HG03439 (cell line): ENCODE results near the gene ARL2BP.
"Not testable (repeated sequence)": the region's sequence is repeated elsewhere in the genome, so short reads cannot be mapped to it uniquely, and the experiment has no call there.

Experiments
- ATAC-seq: cut with Tn5 transposase; IDR thresholded peaks from one replicate; pipeline ENCODE4 v1.9.1; 2021; ENCODE audit warnings: mild to moderate bottlenecking, moderate library complexity; ENCODE audit not compliant: unreplicated experiment

ARL2BP gene

DNA sequence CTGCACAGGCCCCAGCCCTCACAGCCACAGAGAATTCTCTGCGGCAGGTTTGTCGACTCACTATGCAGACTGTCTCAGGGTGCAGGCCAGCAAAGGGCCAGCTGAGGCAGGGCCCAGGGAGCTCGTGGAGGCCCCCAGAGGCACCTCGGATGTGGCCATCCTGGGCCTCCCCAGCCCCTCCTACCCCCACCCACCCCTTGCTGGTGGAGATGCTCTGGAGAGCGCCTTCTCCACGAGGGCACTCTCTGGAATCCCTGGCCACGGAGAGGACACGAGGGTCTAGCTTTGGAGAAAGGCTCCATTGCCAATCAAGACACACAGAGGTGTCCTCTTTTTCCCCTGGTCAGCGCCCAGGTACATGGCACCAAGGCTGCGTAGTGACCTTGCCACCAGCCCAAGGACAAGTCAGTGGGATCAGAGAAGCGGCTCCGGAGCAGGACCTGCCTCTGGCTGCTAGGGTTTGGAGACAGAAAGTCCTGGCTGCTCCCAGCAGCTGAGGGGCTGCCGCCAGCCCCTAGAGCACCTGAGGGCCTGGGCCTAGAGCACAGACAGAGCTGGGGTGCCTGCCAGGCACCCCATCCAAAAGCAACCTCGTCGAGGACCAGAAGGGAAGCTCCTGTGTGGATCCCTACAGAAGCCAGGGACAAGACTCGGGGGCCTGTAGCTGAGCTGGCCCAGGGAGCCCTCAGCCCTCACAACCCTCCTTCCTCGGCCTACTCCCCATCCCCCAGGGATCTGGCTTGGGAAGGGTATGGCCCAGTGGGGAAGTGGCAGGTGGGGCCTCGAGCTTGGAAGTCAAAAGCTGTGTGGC, 18.7 kb downstream of the ARL2BP start:
- no peak for ATAC-seq

GRCh38 chr16:57264381-57264780, 19.3 kb downstream of the ARL2BP start:
- ATAC-seq = no peak

- no peak for ATAC-seq
These were observed 19.9 kb downstream of the ARL2BP start for GRCh38 chr16:57264950-57265371.

GRCh38 chr16:57265850-57266530, 20.9 kb downstream of the ARL2BP start:
- ATAC-seq = no peak

- ATAC-seq = no peak
These were observed 21.6 kb downstream of the ARL2BP start for GRCh38 chr16:57266531-57267260.

GRCh38 chr16:57267343-57267742, 22.3 kb downstream of the ARL2BP start:
- ATAC-seq = not testable (repeated sequence)

GRCh38 chr16:57268804-57269800, 24.0 kb downstream of the ARL2BP start:
- ATAC-seq = no peak

- ATAC-seq = no peak
These were observed 25.4 kb downstream of the ARL2BP start for GRCh38 chr16:57270221-57271062.

DNA sequence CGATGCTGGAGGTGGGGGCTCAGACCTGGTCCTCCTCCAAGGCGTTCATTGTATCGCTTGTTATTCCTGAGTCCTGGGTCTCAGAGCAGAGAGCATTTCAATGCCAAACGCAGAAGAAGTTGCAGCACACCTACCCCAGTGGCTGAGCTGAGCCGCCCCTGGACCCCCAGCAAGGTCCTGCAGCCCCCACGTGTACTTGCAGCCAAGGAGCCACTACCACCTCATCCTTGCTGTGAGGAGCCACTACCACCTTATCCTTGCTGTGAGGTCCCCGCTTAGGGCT, 25.9 kb downstream of the ARL2BP start:
- ATAC-seq = no peak

DNA sequence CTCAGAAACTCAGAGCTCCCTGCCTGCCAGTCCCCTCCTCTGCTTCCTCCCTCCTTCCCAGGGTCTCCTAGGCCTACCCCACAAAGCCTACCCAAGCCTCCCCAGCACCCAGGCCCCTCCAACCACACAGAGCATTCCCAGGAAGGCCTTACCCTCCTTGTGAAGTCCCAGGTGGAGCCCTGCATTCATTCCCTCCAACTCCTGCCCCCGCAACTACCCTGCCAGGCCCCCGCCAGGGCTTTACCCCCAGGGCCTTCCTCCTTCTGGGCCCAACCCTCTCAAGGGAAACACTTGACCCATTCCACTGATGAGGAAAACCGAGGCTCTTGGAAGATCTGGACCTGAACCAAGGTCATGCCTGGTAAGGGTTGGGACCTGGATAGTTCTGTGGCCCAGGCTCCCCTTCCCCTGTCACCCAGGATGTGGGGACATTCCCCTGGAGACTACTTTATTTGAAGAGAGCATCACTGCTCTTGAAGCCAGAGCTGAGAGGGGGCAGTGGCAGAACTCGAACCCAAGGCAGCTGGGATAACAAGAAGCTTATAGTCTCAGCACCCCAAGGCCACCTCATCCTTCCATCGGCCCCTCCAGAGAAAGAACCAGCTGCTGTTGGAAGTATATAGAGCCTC, 26.9 kb downstream of the ARL2BP start:
- no peak for ATAC-seq

GRCh38 chr16:57273359-57273758, 28.3 kb downstream of the ARL2BP start:
- ATAC-seq = no peak

DNA sequence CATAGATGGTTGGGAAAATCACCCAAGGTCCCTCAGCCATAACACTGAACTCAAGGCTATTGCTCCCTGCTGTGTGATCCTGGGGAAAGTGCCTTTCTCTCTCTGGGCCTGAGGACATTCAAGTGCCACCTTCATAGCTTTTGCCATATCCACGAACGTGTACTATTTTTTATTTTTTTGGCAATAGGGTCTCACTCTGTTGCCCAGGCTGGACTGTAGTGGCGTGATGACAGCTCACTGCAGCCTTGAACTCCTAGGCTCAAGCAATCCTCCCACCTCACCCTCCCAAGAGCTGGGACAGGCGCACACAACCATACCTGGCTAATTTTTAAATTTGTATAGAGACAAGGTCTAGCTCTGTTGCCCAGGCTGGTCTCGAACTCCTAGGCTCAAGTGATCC, 28.8 kb downstream of the ARL2BP start:
- no peak for ATAC-seq

- ATAC-seq = not testable (repeated sequence)
These were observed 30.9 kb downstream of the ARL2BP start for GRCh38 chr16:57275946-57276345.

- no peak for ATAC-seq
These were observed 31.5 kb downstream of the ARL2BP start for GRCh38 chr16:57276596-57276995.

GRCh38 chr16:57277586-57277985, 32.5 kb downstream of the ARL2BP start:
- ATAC-seq = no peak

DNA sequence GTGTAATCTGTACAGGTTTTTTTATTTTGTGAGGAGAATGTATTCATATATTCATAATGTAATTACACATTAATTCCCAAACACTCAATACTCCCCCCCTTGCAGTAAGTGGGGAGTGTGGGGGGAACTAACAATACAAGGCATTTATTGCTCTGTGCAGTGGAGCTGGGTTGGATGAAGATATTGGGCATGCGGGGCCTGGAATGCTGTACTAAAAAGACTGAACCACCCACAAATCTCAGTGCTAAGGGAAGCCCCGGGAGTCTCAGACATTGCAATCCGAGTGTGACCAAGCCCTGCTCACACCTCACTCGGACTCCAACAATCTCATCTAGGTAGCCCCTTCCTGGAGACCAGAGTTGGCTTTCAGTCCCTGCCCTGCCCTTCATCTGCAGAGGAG, 33.4 kb downstream of the ARL2BP start:
- no peak for ATAC-seq

DNA sequence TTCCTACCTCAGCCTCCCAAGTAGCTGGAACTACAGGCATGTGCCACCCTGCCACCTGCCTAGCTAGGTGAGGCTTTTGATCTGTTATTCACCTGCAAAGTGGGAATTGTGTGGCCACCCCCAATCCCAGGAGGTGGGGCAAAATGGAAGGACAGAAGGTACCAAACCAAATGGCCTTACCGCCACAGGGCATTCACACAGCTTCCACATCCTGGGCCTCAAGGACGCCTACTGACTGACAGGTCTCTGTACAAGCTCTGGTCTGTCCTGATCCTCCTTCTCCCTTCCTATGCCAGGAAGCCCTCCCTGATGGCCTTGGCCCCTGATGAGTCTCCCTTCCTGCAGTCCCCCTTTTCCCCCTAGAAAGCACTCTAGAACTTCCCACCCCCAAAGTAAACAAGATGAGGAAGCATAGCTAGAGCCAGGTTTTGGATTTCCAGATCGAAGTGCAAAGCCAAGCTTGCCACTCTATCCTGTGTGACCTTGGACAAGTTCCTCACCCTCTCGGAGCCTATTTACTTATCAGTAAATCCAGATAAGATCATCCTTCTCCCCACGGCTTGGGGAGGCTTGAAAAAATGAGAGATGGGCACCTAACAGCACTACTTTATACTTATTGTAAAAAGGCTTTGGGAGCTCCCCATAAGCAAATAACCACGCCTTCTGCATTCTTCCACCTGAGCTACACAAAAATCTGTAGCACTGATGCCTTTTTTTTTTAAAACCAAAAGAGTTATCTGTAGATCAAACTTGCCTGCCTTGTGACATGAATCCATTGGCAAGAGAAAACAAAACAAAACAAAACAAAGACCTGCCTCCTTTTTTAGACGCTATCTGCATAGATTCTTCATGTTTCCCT, 35.0 kb downstream of the ARL2BP start:
- no peak for ATAC-seq

DNA sequence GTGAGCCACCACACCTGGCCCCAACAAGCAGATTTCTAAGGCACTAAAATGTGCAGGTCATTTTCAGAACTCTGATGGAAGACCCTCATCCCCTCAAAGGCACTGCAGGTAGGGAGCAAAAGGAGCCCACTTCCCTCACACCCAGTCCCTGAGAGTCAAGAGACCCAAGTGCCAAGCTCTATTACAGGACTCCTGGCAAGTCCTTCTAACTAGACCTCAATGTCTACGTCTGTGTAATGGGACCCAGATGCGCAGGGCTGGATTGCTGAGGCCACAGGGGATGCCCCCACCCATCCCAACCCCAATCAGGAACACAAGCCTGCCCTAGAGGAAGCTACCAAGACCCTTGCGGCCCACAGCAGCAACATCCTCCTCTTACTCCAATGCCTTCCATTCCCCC, 36.7 kb downstream of the ARL2BP start:
- no peak for ATAC-seq
